Natural killer cell (primary cell): ENCODE results near the gene LEAP2. TPM values are rescaled to one million over a fixed set of nuclear protein-coding genes. Genes with fewer than 3 reads are reported as not detected.

Experiments used
- ATAC-seq, 3 donors: fragments of 150-1000 bp in 2 of 3; fragments of 200-7000 bp in 1 of 3; cut with Tn5 transposase; 1 replicate in 1 of 3; 2 replicates in 2 of 3; pipeline ENCODE4 v1.10.0; 2021; ENCODE audit warnings: mild to moderate bottlenecking in 2 of 3, moderate library complexity in 2 of 3
- DNase-seq, 2 donors: peaks; one replicate each; pipeline versions ENCODE4 v3.0.0 to v3.0.0-alpha.2; 2013 to 2021; ENCODE audit warnings: mixed read lengths in 1 of 2
- H3K27ac ChIP-seq: one replicate; pipeline ENCODE4 v1.5.1; 2013; ENCODE audit warnings: mild to moderate bottlenecking, low read length
- H3K27me3 ChIP-seq: one replicate; pipeline ENCODE4 v1.6.1; 2013; ENCODE audit warnings: low read length; ENCODE audit not compliant: control insufficient read depth, insufficient read depth
- H3K36me3 ChIP-seq: one replicate; pipeline ENCODE4 v1.6.1; 2013; ENCODE audit warnings: low read length; ENCODE audit not compliant: control insufficient read depth, insufficient read depth
- H3K4me1 ChIP-seq: one replicate; pipeline ENCODE4 v1.6.1; 2013; ENCODE audit warnings: low read length; ENCODE audit not compliant: control insufficient read depth, insufficient read depth
- H3K4me3 ChIP-seq: one replicate; pipeline ENCODE4 v1.5.1; 2013; ENCODE audit warnings: low read length
- H3K9me3 ChIP-seq: one replicate; pipeline ENCODE4 v1.6.1; 2013; ENCODE audit warnings: low read length; ENCODE audit not compliant: control insufficient read depth, insufficient read depth
- H3K27ac Mint-ChIP-seq, 2 donors: one replicate each; pipeline ENCODE4 v1.8.0; 2022; ENCODE audit warnings: mild to moderate bottlenecking in 2 of 2, mixed read lengths in 2 of 2, moderate library complexity in 1 of 2
- H3K27me3 Mint-ChIP-seq, 2 donors: one replicate each; pipeline ENCODE4 v1.8.0; 2022; ENCODE audit warnings: low read depth in 2 of 2, mixed read lengths in 2 of 2
- H3K36me3 Mint-ChIP-seq: one replicate; pipeline ENCODE4 v1.8.0; 2022; ENCODE audit warnings: mixed read lengths
- H3K4me1 Mint-ChIP-seq, 2 donors: one replicate each; pipeline ENCODE4 v1.8.0; 2022; ENCODE audit warnings: mixed read lengths in 2 of 2
- H3K4me3 Mint-ChIP-seq: one replicate; pipeline ENCODE4 v1.8.0; 2022; ENCODE audit warnings: mild to moderate bottlenecking, moderate library complexity, mixed read lengths
- H3K9me3 Mint-ChIP-seq, 2 donors: one replicate each; pipeline ENCODE4 v1.8.0; 2022; ENCODE audit warnings: mixed read lengths in 2 of 2
- WGBS: methylation state at CpG from one replicate; pipeline ENCODE4 v1.1.7; 2013; ENCODE audit warnings: missing lambda C conversion rate; ENCODE audit not compliant: insufficient coverage; 5-methylcytosine and 5-hydroxymethylcytosine counted together
- intact Hi-C: fragments of 100-400 bp; cut with micrococcal nuclease; formaldehyde crosslinking; loops from one replicate; pipeline ENCODE4 v1.14.2; 2022
- total RNA-seq, 4 donors: library from RNA; stranded (reverse); fragments of 120-200 nt in 1 of 4; gene quantifications; one replicate each; pipeline versions ENCODE4 v1.2.3 to v1.2.4, GENCODE V29; 2013 to 2022
- TF ChIP-seq, protein P1 (sequence below): fragments of 200-600 bp; IDR thresholded peaks from one replicate; pipeline ENCODE4 v1.8.0; 2022; ENCODE audit warnings: antibody characterized with exemption

LEAP2 gene
- total RNA-seq, 3 donors from 2014 or later (not counting 1 experiment from before 2014, with no cell fraction given): 0.70 to 1.3 (median 1.2) TPM

DNA sequence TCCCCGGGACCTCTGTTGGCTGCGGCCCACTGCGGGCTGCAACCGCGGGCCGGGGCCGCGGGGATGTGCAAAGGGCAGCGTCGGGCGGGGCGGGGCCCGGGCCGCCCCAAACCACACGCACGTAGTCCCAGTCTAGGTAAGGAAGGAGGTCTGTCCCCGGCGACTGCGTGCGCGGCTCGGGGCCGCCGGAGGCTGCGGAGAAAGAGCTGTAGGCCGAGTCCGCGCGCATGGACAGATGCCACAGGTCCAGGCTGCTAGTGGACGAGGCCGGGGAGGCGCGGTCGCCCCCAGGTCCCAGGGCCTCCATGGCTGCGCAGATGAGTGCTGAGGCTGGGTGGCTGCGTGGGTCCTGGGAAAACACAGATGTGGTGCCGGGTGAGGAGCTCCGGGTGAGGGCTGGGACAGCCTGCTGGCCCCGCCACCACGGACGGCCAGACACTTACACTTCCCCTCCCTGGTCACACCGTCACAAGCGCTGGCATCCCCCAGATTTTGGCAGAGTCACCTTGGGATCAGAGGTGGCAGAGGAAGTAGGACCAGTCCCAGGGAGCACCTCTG is 47.6 kb upstream of the LEAP2 start:
- TF ChIP-seq, protein P1, sequence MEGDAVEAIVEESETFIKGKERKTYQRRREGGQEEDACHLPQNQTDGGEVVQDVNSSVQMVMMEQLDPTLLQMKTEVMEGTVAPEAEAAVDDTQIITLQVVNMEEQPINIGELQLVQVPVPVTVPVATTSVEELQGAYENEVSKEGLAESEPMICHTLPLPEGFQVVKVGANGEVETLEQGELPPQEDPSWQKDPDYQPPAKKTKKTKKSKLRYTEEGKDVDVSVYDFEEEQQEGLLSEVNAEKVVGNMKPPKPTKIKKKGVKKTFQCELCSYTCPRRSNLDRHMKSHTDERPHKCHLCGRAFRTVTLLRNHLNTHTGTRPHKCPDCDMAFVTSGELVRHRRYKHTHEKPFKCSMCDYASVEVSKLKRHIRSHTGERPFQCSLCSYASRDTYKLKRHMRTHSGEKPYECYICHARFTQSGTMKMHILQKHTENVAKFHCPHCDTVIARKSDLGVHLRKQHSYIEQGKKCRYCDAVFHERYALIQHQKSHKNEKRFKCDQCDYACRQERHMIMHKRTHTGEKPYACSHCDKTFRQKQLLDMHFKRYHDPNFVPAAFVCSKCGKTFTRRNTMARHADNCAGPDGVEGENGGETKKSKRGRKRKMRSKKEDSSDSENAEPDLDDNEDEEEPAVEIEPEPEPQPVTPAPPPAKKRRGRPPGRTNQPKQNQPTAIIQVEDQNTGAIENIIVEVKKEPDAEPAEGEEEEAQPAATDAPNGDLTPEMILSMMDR: no peak
- intact Hi-C loops: no loop called here

DNA sequence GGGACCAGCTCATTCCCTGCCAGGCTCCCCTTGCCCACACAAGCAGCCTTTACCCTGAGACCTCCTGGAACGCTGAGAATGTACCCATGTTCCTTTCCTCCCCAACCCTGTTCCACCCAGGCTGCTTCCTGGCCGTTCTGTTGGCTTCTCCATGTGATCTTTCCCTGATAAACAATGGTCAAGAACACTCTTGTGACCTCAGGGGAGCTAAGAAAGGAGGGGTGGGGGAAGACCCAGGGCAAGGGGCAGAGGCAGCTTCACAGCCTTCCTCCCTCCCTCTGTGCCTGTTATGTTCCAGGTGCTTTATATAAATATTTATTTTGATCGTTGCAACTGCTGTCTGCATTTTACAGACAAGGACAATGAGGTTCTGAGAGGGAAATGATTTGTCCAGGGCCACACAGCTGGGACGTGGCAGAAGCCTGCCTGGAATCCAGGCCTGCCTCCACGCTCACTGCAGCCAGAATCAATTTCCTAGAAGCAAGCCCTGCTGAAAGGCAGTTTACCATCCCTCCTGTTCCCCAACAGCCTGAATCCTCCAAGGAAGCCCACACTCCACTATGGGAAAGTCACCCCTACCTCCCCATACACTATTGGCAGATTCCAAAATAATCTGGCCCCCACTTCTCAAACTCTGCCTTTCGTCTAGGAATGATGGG is 46.9 kb upstream of the LEAP2 start:
- DNase-seq: no peak
- 86% methylated on average over 6 of the region's 6 CpGs for WGBS
- no peak overlapping the region for H3K27ac Mint-ChIP-seq
- TF ChIP-seq, protein P1: no peak
- Histone ChIP-seq H3K4me1 (peaks cover 18% of the 10 kb centered on the region), H3K27ac (no peak overlapping the region), H3K27me3 (peaks cover 37% of the 10 kb centered on the region), H3K4me3 (no peak overlapping the region), H3K9me3 (no peaks in the 10 kb centered on the region), H3K36me3 (no peaks in the 10 kb centered on the region)
- H3K4me1 Mint-ChIP-seq: peaks cover 6 to 19% of the 10 kb centered on the region in 2 donors
- intact Hi-C loops: no loop called here
- H3K9me3 Mint-ChIP-seq: no peaks in the 10 kb centered on the region
- no peak for ATAC-seq
- H3K27me3 Mint-ChIP-seq: peaks cover 35 to 63% of the 10 kb centered on the region in 2 donors
- no peak overlapping the region for H3K4me3 Mint-ChIP-seq
- H3K36me3 Mint-ChIP-seq: no peaks in the 10 kb centered on the region

More for the DNA sequence above, 47.6 kb upstream of the LEAP2 start:
- Histone ChIP-seq H3K4me1 (peaks cover 17% of the 10 kb centered on the region), H3K9me3 (no peaks in the 10 kb centered on the region), H3K27me3 (peaks cover 37% of the 10 kb centered on the region), H3K27ac (no peak overlapping the region), H3K36me3 (no peaks in the 10 kb centered on the region), H3K4me3 (no peak overlapping the region)
- Mint-ChIP-seq H3K27ac (no peak overlapping the region), H3K4me1 (peaks cover 6 to 13% of the 10 kb centered on the region in 2 donors), H3K36me3 (no peaks in the 10 kb centered on the region), H3K9me3 (no peaks in the 10 kb centered on the region), H3K27me3 (peaks cover 29 to 60% of the 10 kb centered on the region in 2 donors), H3K4me3 (no peak overlapping the region)
- ATAC-seq (no peak), DNase-seq (peak in 1 of 2 donors; percentile 41)
- 14% methylated on average over 43 of the region's 43 CpGs for WGBS

DNA sequence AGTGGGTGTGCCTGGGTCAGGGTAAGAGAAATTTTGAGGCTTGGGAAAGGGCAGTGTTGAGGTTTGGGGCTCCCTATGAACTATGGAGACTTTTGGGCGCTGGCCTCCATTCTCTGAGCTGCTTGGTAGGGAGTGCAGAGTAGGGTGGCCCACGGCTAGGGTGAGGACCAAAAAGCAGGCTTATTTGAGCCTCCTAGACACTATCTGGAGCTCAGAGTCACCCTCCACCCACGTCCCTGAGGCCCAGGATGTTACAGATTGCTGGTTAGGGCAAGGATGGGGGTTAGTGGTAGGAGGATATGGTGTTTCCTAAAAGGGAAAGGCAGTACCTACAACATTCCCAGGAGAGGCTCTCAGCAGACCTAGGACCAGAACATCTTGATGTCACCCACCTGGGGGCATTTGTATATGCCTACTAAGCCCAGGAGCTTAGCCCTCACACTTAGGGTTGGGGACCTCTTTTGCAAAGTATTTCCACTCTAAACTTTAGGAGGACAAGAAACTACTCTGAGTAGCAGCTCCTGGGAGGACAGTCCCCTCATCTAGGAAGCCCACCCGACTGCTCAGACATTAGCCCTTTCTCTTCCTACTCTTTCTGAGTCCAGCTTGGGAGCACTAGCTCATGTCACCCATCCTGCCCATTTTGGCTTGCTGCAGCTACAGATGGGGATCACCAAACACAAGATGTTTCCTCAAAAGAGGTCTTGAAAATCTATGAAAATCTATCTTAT is 45.4 kb upstream of the LEAP2 start:
- Histone ChIP-seq H3K27me3 (peaks cover 35% of the 10 kb centered on the region), H3K4me3 (no peak overlapping the region), H3K9me3 (no peaks in the 10 kb centered on the region), H3K27ac (no peak overlapping the region), H3K4me1 (peaks cover 18% of the 10 kb centered on the region), H3K36me3 (no peaks in the 10 kb centered on the region)
- Mint-ChIP-seq H3K36me3 (no peaks in the 10 kb centered on the region), H3K4me1 (peaks cover 6 to 19% of the 10 kb centered on the region in 2 donors), H3K27me3 (peaks cover 36 to 58% of the 10 kb centered on the region in 2 donors), H3K27ac (no peak overlapping the region), H3K4me3 (peak overlapping the region; percentile 1), H3K9me3 (no peaks in the 10 kb centered on the region)
- 92% methylated on average over 3 of the region's 4 CpGs for WGBS
- no peak for ATAC-seq
- peak in 1 of 2 donors; percentile 6 for DNase-seq
- intact Hi-C loops: no loop called here
- TF ChIP-seq, protein P1: no peak
